NOMO-1 treated with dmso at 0.1 percent for 144 hours (cell line): ENCODE results near the gene PLCD1.
"Not testable (repeated sequence)": the region's sequence is repeated elsewhere in the genome, so short reads cannot be mapped to it uniquely, and the experiment has no call there.

Experiments used
- DNase-seq: peaks from one replicate; lab custom pipeline; 2025; ENCODE audit not compliant: unreplicated experiment; lab: John Stamatoyannopoulos, UW

PLCD1 gene

DNA sequence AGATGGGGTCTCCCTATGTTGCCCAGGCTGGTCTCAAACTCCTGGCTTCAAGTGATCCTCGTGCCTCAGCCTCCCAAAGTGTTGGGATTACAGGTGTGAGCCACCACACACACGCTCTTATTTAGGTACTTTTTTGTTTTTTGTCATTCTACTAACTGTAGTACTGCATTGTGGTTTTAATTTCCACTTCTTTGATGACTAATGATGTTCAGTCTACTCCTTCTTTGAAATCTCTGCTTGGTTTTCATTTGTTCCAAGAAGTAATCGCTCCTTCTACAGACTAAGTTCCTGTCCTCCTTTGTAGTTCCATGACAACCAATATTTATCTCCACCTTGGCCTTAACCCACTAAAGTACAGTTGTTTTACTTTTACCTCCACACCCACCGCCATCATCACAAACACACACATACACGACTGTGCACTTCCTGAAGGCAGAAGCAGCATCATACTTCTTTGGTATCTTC lies 9.0 kb upstream of the PLCD1 start:
- no peak for DNase-seq

DNA sequence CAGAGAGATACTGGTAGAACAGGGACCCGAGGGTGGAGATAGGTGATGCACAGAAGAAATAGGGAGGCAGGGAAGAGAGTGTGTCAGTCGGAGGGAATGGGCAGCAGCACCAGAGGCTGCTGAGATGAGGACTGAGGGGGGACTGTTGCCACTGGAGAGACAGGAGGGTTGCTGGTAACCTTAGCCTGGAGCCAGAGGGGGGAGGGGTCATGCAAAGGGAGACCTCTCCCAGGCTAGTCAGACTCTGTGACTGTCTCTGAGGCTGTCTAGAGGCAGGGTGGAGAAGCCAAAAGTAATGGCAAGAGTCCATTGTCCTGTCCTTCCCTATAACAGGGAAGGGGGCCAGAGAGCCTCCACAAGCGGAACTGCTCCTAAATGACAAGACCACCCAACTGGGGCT lies 7.5 kb upstream of the PLCD1 start:
- DNase-seq, result no peak

DNA sequence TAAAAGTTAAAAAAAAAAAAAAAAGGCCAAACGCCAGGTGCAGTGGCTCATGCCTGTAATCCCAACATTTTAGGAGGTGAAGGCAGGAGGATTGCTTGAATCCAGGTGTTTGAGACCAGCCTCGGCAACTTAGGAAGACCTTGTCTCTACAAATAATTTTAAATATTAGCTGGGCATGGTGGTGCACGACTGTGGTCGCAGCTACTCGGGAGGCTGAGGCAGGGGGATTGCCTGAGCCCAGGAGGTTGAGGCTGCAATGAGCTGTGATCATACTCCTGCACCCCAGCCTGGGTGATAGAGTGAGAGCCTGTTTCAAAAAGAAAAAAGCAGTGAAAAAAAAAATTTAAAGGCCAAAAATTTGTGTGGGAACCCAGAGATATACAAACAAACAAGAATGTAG lies 6.8 kb upstream of the PLCD1 start:
- DNase-seq, result no peak

GRCh38 chr3:38034335-38034734 lies 4.9 kb upstream of the PLCD1 start:
- not testable (repeated sequence) for DNase-seq

DNA sequence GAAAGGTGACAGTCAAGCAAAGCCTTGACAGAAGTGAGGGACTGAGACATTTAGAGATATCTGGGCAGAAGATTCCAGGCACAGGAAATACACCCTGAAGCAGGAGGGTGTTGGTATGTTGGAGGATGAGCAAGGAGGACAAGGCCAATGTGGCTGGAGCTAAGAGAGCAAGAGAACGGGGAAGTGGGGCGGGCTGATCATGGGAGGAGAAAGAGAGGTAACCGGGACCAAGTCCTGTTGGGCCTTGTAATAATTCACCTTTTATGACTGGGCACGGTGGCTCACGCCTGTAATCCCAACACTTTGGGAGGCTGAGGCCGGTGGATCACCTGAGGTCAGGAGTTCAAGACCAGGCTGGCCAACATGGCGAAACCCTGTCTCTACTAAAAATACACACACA lies 4.1 kb upstream of the PLCD1 start:
- not testable (repeated sequence) for DNase-seq

DNA sequence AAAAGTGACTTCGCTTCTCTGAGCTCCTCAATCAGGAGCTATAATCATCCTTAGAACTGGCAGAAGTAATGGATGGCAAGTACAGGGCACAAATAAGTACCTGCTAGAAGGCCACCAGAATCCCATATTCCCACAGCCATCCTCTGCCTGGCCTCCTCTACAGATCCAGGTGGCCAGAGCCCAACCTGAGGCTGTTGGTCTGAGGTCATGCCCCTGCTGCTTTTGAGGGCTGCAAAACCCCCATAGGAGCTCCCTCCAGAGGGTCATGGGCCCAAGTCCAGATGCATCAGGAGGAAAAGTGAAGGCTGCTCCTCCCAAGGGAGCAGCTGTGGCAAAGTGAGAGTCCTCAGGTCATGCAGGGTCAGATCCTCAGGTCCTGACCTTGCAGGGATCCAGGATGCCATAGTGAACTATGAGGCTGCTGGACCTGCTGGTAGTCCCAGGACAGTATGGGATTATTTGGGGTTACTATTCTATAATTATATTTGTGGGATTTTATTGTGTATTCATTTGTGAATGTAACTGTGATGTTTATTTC lies 3.0 kb upstream of the PLCD1 start:
- no peak for DNase-seq

DNA sequence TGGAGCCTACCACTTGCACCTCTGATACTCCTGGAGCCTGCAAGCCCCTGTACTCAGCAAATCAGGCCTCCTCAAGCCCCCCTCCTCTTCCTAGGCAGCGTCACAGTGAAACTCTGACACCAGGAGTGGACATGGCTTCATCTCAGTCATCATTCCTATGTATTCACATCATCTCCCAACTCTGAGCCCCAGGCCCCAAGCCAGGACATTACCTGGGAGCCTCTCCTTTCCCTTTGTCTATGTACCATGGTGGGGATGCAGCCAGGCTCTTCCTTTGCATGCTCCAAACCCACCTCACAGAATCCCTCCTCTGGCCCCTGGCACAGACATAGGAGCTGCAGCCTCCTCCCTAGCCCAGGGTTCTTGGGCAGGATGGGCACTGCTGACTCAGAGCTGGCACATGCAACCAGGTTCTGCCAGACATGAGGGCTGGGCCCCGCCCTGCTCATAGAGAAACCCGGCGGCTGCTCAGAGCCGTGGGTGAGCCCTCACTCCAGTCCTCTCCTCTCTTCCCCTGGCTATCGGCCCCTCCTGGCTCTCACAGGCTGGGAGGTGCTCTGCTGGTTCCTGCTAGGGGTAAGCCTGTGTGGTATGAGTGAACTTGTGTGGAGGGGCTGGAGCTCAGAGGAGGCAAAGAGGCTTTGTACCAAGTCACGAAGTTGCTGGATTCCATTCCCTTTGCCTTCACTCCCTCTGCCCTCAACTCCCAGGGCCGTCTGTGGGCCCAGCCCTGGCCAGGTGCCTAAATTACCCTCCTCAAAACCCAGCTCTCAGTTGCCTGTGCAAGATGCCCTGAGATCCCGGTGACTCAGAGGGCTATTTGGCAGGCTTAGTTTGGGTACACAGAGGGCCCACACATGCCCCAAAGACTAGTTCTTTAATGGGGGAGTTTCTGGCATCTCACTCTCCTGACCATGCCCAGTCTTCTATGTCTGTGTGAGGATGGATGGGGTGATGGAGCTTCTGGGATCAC lies 1.9 kb upstream of the PLCD1 start:
- DNase-seq, result no peak

GRCh38 chr3:38030126-38031021 lies 932 bp upstream of the PLCD1 start:
- no peak for DNase-seq

GRCh38 chr3:38028621-38029361 lies 651 bp downstream of the PLCD1 start:
- no peak for DNase-seq

GRCh38 chr3:38027466-38028465 lies 1.7 kb downstream of the PLCD1 start:
- no peak for DNase-seq

- DNase-seq, result no peak
Measured at GRCh38 chr3:38026856-38027255, 2.6 kb downstream of the PLCD1 start.

DNA sequence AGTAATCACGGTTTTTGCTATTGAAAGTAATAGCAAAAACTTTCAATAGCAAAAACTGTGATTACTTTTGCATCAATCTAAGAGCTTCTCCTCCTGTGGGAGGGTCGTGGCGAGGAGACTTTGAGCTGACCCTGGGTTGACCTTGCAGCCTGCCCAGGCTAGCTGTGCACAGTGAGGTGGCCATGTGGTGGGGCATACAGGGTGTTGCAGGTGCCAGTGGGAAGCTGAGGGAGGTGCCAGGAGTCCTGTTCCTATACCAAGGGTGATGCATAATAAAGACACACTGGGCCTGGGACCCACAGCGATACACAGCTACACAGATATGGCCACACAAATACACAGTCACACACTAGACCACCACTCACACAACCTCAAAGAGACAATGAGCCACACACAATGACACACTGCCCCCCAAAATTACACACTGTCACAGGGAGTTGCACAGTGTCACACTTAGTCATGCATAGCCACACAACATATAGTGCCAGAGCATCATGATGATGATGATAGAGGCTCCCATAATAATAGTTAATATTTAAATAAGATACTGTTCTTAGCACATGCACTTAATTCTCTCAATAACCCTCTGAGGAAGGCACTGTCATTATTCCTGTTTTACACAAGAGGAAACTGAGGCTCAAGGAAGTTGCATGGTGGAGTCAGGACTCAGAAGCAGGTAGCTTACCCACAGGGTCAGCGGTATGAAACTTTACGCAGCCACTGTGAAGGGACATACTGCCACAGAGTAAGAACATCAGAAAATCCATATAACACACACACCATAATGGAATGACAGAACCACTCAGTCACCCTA lies 6.3 kb downstream of the PLCD1 start:
- no peak for DNase-seq

GRCh38 chr3:38022301-38022700 lies 7.1 kb downstream of the PLCD1 start:
- DNase-seq, result no peak

- DNase-seq, result no peak
Measured at GRCh38 chr3:38021196-38021595, 8.2 kb downstream of the PLCD1 start.

DNA sequence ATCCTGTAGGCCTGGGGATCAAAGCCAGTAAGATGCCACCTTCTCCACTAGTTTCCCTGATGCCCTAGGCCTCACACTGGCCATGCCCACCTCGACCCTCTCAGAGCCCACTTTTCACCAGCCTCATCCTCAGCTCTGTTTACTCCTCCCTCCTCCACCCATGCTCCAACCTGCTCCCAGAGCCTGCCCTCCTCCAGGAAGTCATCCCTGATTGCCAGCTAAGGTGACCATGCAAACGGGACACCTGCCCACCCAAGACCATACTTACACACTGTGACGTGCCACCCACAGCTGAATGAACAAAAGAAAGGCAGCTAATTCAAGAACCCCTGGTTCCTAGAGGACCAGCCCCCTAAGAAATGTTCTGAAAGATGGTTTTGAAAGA lies 9.1 kb downstream of the PLCD1 start:
- DNase-seq, result no peak

DNA sequence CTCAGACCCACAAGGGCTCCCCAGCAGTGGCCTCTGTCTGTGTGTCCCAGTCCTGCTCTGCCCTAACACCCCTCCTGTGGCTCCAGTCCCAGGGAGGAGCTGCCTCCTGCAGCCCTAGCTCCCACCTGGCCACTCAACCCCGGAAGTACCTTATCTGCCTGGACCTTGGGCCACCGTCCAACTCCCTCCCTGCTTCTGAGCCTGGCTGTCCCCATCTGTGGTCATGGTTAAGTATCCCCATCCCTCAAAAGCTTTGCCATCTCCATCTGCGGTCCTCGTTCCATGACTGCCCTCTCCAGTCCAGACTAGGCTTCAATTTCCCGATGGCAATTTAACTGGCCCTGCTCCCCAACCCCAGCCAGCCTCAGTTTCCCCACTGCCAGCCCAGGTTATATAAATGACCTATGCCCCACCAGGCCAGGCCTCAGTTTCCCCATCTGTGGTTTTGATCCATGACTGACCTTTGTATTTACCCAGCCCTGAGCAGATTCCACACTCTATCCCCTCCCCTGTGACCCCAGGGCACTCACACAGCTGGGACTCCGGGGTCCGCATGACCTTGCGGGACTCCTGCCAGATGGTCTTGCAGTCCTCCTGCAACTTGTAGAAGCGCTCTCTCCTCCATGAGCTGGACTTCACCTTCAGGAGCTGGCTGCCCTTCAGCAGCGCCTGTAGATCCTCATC lies 9.6 kb downstream of the PLCD1 start:
- no peak for DNase-seq

- DNase-seq, result no peak
Measured at GRCh38 chr3:38018296-38019266, 10.9 kb downstream of the PLCD1 start.
